HFF-Myc (cell line): Measurements from ENCODE around the gene PLXNA4.
"Not testable (repeated sequence)": the region's sequence is repeated elsewhere in the genome, so short reads cannot be mapped to it uniquely, and the experiment has no call there.

Experiments
- DNase-seq: peaks from one replicate; pipeline ENCODE4 v3.0.0-alpha.2; 2011; ENCODE audit warnings: low read depth; ENCODE audit errors: extremely low read depth
- H3K4me3 ChIP-seq: replicated peaks from 2 replicates; pipeline ENCODE4 v1.5.1; 2011; ENCODE audit warnings: low read depth, mild to moderate bottlenecking, control low read depth, low read length
- TF ChIP-seq, protein P1 (sequence below): IDR thresholded peaks from 2 replicates; pipeline ENCODE4 v1.5.1; 2012; ENCODE audit warnings: mild to moderate bottlenecking, low read depth, low read length, control low read depth; ENCODE audit errors: missing control alignments

PLXNA4 gene

DNA sequence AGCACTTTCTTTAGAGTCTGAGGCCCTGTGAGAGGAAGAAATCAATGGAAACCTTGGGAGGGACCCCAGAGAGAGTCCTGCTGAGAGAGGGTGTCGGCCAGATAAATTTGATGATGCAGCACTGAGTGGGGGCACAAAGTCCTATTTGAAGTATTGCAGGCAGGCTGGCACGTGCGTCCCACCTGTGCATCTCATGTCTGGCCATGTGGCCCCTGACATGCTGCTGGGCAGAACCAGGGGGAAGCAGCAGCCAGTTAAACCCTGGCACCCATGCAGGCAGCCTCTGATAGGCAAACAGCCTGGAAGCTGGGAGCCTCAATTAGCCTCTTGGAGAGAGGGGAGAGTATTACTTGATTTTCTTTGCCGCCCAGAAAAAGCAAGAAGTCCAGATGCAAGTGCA lies 180.9 kb downstream of the PLXNA4 start:
- H3K4me3 ChIP-seq: no peak overlapping the region
- no peak for DNase-seq
- TF ChIP-seq, protein P1, sequence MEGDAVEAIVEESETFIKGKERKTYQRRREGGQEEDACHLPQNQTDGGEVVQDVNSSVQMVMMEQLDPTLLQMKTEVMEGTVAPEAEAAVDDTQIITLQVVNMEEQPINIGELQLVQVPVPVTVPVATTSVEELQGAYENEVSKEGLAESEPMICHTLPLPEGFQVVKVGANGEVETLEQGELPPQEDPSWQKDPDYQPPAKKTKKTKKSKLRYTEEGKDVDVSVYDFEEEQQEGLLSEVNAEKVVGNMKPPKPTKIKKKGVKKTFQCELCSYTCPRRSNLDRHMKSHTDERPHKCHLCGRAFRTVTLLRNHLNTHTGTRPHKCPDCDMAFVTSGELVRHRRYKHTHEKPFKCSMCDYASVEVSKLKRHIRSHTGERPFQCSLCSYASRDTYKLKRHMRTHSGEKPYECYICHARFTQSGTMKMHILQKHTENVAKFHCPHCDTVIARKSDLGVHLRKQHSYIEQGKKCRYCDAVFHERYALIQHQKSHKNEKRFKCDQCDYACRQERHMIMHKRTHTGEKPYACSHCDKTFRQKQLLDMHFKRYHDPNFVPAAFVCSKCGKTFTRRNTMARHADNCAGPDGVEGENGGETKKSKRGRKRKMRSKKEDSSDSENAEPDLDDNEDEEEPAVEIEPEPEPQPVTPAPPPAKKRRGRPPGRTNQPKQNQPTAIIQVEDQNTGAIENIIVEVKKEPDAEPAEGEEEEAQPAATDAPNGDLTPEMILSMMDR: no peak

DNA sequence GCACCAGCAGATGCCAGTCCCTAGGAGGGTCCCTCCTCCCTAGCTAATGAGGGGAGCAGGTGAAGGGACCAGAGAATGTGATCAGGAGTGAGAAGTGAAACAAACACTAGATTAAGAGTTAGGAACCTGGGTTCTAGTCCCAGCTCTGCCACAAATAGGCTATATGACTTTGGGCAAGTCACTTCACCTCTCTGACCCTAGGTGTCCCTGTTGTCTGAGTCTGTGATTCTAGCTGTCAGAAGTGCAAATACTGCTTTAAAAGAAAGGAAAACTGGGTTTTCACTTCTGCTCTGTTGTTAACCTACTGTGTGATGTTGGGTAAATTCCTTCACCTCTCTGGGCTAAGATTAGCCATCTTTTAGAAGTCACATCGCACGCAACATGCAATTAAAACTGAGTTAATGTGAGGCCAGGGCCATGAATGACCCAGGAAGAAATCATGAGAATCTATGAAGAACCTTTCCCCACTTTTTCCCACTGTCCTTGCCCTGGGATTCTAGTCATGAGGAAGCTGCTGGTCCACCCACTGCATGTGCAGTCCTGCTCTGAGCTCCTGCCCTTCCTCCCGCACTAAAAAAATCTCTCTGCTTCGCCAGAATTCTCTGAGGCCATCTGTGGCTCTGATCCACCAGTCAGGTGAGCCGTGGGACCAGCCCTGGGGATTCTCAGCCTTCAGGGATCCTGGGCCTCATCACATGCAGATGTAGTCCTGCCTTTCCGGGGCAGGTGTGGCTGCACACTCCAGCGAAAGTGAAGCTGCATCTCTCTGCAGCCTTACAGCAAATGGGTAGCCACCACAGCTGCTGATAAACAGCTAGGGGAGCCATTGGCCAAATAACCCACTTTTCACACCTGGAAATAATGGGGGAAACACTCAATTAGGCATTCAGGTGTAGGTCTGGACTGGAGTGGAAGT lies 181.7 kb downstream of the PLXNA4 start:
- DNase-seq: no peak
- TF ChIP-seq, protein P1: no peak
- H3K4me3 ChIP-seq: no peak overlapping the region

DNA sequence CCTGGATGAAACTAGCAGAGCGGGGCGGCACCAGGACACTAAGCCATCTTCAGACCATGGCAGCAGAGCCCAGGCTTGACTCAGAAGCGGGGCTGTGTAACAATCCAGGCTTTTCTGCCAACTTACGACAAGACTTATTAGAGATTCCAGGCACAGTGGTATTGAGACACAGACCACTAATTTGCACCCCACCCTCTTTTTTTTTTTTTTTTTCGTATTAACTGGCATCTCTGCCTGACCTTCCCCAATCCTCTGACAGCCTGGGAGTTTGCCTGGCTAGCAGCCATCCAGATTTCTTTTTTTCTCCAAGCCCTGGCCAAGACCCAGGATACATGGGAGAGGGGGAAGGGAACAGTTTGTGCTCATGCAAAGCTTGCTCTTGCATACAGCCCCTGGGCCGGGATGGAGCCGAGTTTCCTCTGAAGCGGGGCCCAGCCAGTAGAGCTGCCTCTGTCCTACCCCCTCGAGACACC lies 182.4 kb downstream of the PLXNA4 start:
- TF ChIP-seq, protein P1: no peak
- no peak for DNase-seq
- no peak overlapping the region for H3K4me3 ChIP-seq

DNA sequence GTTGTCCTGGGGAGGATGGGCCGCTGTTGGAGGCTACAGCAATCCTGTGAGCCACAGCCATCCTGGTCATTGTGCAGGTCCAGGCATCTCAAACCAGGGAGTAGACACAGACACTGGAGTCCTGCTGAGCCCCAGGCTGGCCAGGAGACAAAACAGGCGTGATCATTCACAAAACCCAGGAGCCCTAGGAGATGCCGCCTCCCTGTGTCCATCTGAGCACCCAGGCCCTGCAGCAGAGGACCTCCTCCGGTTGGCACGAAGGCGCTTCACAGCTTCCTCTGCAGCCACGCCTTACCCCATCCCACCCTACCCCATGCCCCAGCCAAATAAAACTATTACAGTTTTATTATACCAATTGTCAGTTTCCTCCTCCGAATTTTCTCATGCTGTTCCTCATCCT lies 183.6 kb downstream of the PLXNA4 start:
- no peak overlapping the region for H3K4me3 ChIP-seq
- no peak for DNase-seq
- TF ChIP-seq, protein P1: no peak

DNA sequence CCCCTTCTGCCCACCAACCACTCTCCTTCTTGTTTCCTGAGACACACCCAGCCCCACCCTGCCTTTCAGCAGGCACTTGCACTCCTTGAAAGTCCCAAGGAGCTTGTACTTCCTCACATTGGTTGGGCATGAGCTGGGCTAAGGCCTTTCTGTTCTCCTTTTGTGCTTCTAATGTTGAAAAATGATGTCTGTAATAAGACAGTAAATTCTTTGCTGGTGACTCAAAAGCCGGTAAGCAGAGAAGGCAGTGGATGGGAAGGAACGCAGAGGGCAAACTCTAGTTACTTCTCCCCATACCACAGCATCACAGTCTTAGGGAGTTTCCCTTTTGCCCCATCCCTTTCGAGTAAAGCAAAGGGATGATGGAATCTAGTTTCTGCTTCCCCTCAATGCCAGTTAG lies 185.6 kb downstream of the PLXNA4 start:
- no peak overlapping the region for H3K4me3 ChIP-seq
- TF ChIP-seq, protein P1: no peak
- DNase-seq: no peak

DNA sequence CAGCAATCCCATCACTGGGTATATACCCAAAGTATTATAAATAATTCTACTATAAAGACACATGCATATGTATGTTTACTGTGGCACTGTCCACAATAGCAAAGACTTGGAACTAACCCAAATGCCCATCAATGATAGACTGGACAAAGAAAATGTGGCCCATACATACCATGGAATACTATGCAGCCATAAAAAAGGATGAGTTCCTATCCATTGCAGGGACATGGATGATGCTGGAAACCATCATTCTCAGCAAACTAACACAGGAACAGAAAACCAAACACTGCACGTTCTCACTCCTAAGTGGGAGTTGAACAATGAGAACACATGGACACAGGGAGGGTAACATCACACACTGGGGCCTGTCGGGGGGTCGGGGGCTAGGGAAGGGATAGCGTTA lies 186.2 kb downstream of the PLXNA4 start:
- not testable (repeated sequence) for H3K4me3 ChIP-seq, DNase-seq

DNA sequence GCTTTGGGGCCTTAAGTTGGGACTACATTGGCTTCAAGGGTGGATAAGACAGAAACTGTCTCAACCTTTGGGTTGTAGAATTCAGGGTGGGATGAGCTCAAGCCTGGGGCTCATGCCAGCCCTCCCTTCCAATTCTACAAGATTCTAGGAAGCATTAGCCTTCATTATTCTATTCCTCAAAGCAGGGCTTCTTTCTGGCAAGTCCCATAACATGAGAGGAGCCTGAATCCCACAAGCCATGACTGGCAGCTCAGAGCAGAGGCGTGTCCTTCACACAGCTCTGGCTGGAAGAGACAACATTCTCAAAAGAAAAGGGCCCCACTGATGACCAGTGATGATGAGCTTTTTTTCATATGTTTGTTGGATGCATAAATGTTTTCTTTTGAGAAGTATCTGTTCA lies 187.6 kb downstream of the PLXNA4 start:
- TF ChIP-seq, protein P1: no peak
- DNase-seq: no peak
- no peak overlapping the region for H3K4me3 ChIP-seq
